ENCODE measurements around the gene DDX39A. TPM values are rescaled to one million over a fixed set of nuclear protein-coding genes. Genes with fewer than 3 reads are reported as not detected.
"Not testable (repeated sequence)": the region's sequence is repeated elsewhere in the genome, so short reads cannot be mapped to it uniquely, and the experiment has no call there.

DDX39A gene
- total RNA-seq, 1 donor from 2014 or later: 33.4 TPM

DNA sequence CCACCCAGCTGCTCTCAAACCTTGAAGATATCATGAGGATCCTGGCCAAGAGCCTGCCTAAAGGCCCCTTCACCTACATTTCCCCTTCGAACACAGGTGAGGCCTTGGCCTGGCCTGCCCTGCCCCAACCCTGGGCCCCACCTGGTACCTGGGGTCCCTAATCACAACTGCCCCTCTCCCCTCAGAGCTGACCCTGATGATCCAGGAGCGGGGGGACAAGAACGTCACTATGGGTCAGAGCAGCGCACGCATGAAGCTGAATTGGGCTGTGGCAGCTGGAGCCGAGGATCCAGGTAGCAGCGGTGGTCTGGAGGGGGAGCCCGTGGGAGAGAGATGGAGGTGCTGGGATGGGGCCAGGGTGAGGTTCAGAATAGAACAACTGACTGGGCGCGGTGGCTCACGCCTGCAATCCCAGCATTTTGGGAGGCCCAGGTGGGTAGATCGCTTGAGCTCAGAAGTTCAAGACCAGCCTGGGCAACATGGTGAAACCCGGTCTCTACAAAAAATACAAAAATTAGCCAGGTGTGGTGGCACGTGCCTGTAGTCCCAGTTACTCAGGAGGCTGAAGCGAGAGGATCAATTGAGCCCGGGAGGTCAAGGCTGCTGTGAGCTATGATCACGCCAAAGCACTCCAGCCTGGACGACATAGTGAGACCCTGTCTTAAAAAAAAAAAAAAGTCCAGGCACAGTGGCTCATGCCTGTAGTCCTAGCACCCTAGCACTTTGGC, 17.5 kb downstream of the DDX39A start:
- intact Hi-C loops (cut with micrococcal nuclease): no loop called here
- H3K27ac ChIP-seq (replicated peaks): peak overlapping the region; percentile 27
- TF ChIP-seq, protein P1, sequence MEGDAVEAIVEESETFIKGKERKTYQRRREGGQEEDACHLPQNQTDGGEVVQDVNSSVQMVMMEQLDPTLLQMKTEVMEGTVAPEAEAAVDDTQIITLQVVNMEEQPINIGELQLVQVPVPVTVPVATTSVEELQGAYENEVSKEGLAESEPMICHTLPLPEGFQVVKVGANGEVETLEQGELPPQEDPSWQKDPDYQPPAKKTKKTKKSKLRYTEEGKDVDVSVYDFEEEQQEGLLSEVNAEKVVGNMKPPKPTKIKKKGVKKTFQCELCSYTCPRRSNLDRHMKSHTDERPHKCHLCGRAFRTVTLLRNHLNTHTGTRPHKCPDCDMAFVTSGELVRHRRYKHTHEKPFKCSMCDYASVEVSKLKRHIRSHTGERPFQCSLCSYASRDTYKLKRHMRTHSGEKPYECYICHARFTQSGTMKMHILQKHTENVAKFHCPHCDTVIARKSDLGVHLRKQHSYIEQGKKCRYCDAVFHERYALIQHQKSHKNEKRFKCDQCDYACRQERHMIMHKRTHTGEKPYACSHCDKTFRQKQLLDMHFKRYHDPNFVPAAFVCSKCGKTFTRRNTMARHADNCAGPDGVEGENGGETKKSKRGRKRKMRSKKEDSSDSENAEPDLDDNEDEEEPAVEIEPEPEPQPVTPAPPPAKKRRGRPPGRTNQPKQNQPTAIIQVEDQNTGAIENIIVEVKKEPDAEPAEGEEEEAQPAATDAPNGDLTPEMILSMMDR (IDR thresholded peaks at IDR 0.05; ENCODE audit: borderline replicate concordance): no peak

DNA sequence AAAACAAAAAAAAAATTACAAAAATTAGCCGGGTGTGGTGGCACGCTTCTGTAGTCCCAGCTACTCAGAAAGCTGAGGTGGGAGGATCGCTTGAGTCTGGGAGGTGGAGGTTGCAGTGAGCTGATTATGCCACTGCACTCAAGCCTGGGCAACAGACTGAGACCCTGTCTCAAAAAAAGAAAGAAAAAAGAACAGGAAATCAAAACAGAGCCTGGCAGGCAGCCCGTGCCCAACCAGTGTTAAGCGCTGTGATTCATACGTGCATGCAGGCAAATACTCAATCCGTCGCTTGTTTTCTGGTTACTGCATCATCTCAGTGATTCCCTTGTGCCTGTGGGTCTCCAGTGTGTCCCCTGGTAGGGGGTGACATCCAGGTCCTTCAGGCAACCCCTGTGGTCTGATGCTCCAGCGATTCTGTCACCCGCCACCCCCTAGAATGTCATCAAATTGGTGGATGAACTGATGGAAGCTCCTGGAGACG, 18.1 kb downstream of the DDX39A start:
- TF ChIP-seq, protein P1 (IDR thresholded peaks at IDR 0.05; ENCODE audit: borderline replicate concordance): no peak
- no peaks in the 10 kb centered on the region for H3K9me3 ChIP-seq (replicated peaks)
- no peak overlapping the region for H3K27ac ChIP-seq (replicated peaks)
- peaks cover 78% of the 10 kb centered on the region for H3K36me3 ChIP-seq
- intact Hi-C loops (cut with micrococcal nuclease): no loop called here
- H3K27me3 ChIP-seq (ENCODE audit: low read depth): no peaks in the 10 kb centered on the region
- peaks cover 3% of the 10 kb centered on the region for H3K4me1 ChIP-seq
- DNase-seq: no peak
- no peak overlapping the region for H3K4me3 ChIP-seq

More for the DNA sequence above, 17.5 kb downstream of the DDX39A start:
- Histone ChIP-seq H3K36me3 (peaks cover 73% of the 10 kb centered on the region), H3K9me3 (replicated peaks) (no peaks in the 10 kb centered on the region), H3K4me1 (peaks cover 10% of the 10 kb centered on the region), H3K27me3 (ENCODE audit: low read depth) (no peaks in the 10 kb centered on the region), H3K4me3 (no peak overlapping the region)
- DNase-seq: no peak

DNA sequence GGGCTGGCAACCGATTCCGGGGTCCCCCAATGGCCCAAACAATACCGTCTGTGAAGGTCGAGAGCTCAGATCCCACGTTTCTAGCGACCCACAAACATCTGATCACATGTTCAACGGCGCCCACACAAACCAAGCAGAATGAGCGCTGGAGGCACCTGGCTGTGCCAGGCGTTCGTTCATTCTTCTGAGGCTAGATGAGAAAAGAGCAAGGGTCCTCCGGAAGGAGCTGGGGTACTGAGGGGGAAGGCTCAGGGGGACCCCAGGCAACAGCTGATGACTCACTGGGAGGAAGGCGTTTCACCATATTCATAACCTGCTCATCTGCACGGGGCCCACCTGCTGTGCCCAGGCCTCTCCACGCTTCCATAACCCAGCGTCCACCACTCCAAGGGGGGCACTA, 22.0 kb downstream of the DDX39A start:
- H3K27ac ChIP-seq (replicated peaks); H3K9me3 ChIP-seq (replicated peaks); intact Hi-C loops (cut with micrococcal nuclease); H3K4me1 ChIP-seq; H3K4me3 ChIP-seq; DNase-seq; H3K27me3 ChIP-seq (ENCODE audit: low read depth): not testable (repeated sequence)
- H3K36me3 ChIP-seq: peaks cover 84% of the 10 kb centered on the region

DNA sequence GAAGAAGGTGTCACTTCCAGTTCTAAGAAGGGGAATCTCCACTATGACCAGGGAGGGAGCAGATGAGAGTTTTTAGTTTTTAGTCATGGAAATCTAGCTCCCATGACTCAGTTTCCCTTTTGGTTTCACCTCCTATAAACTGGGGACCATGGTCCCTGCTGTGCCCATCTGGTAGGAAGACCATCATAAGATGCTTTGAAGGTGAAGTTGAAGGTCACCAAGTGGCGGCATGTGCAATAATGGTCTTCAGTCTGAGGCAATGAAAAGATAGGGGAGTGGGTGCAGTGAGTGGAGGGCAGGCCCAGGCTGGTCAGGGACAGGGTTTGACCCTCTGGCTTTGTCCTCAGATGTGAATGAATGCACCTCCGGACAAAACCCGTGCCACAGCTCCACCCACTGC, 22.4 kb downstream of the DDX39A start:
- H3K4me1 ChIP-seq; H3K27me3 ChIP-seq (ENCODE audit: low read depth); DNase-seq; H3K9me3 ChIP-seq (replicated peaks); intact Hi-C loops (cut with micrococcal nuclease); H3K27ac ChIP-seq (replicated peaks); H3K4me3 ChIP-seq: not testable (repeated sequence)
- H3K36me3 ChIP-seq: peaks cover 84% of the 10 kb centered on the region

DNA sequence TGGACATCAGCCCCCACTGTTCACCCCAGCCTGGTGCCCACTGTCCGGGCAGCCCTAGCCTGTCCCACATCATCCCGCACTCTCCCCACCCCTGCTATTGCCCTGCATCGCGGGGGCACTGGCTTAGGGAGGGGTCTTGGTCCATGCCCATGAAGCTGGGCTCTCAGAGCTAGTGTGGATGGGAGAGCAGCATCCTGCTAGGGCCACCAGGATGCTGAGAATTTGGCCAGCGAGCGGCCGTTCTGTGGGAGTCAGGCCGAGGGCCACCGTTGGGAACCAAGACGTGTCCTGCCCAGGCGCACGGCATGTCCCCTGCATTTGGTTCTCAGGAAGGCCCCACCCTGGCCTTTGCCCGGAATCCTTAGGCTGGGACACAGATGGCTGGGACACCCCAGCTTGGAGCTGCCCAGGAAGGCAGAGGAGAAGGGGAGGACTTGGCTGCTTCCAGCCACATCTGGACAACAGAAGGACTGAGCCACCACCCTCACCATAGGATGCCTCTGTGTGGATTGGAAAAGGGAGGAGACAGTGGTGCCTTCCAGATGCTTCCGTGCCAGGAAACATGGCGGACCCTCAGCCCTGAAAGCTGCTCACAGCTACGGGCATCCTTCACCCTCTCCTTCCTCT, 23.3 kb downstream of the DDX39A start:
- Histone ChIP-seq H3K4me1 (no peaks in the 10 kb centered on the region), H3K36me3 (peaks cover 84% of the 10 kb centered on the region), H3K27me3 (ENCODE audit: low read depth) (no peaks in the 10 kb centered on the region), H3K27ac (replicated peaks) (no peak overlapping the region), H3K4me3 (no peak overlapping the region), H3K9me3 (replicated peaks) (no peaks in the 10 kb centered on the region)
- TF ChIP-seq, protein P1 (IDR thresholded peaks at IDR 0.05; ENCODE audit: borderline replicate concordance): no peak
- no peak for DNase-seq
- intact Hi-C loops (cut with micrococcal nuclease): no loop called here

DNA sequence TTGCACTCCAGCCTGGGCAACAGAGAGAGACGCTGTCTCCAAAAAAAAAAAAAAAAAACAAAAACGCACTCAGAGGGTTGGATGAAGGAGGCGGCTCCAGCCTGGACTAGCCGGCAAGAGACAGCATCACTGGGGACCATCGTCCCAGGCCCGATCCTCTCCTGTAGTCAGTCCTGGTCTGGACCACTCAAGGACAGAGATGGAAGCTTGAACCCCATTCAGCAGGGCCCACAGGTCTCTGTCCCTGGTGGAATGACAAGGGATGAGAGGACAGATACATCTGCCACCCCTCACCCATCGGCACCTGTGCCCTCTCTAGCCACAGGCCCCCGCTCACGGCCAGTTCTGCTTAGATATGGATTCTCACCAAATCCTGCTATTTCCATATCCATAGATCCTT, 23.9 kb downstream of the DDX39A start:
- intact Hi-C loops (cut with micrococcal nuclease): no loop called here
- no peak for DNase-seq
- TF ChIP-seq, protein P1 (IDR thresholded peaks at IDR 0.05; ENCODE audit: borderline replicate concordance): no peak

More for the DNA sequence above, 23.9 kb downstream of the DDX39A start:
- no peak overlapping the region for H3K4me3 ChIP-seq
- H3K4me1 ChIP-seq: no peaks in the 10 kb centered on the region
- no peaks in the 10 kb centered on the region for H3K9me3 ChIP-seq (replicated peaks)
- H3K27ac ChIP-seq (replicated peaks): no peak overlapping the region
- H3K36me3 ChIP-seq: peaks cover 84% of the 10 kb centered on the region
- no peaks in the 10 kb centered on the region for H3K27me3 ChIP-seq (ENCODE audit: low read depth)

Measured in left ventricle myocardium inferior (tissue), 1 donor.